ENCODE measurements around the gene SRSF12. TPM values are rescaled to one million over a fixed set of nuclear protein-coding genes. Genes with fewer than 3 reads are reported as not detected.
"Not testable (repeated sequence)": the region's sequence is repeated elsewhere in the genome, so short reads cannot be mapped to it uniquely, and the experiment has no call there.

SRSF12 gene
- total RNA-seq, 2 donors from 2014 or later = 1.1 TPM; not detected in 1

DNA sequence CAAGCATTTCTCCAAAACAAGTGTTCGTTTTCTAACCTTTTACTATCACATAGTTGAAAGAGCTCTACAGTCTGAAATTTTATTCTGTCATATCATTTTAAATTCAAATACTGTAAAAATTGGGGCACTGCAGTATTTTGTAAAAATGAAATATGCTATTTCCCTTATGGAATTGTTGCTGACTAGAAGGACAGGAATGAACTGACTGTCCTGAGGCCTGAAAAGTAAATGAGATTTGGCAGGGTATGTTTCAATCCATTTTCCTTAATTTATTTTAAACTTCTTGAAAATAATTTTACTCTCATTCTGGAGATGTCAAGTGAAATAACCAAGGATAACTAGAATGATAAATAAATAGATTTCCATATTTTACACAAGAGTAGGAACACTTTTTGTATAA is 49.2 kb downstream of the SRSF12 start:
- Mint-ChIP-seq H3K36me3 (ENCODE audit: low read depth) (no peaks in the 10 kb centered on the region), H3K4me3 (no peak overlapping the region)
- ATAC-seq (replicated peaks) = no peak

DNA sequence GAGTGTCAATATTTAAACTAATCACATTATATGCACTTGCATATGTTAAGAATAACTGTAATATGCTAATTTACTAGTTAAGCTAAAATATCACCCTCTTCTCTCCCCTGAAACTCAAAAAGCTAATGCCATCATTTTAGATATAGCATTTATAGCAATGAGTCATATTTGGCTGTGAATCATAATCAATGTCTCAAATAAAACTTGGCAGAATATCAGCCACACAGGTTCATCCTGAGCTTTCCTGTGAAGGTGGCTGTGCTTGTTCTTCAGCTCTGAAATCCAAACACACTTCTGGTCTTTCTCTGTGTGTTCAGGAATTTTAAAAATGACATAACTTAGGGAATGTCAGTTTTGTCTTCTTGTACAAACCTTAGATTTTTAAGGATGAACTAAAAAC is 50.1 kb downstream of the SRSF12 start:
- no peak overlapping the region for H3K27ac Mint-ChIP-seq
- H3K9me3 Mint-ChIP-seq = no peaks in the 10 kb centered on the region
- H3K4me3 Mint-ChIP-seq = no peak overlapping the region
- H3K36me3 Mint-ChIP-seq (ENCODE audit: low read depth) = no peaks in the 10 kb centered on the region
- no peak for ATAC-seq (replicated peaks)
- H3K4me1 Mint-ChIP-seq = peaks cover 4% of the 10 kb centered on the region
- H3K27me3 Mint-ChIP-seq = peaks cover 10% of the 10 kb centered on the region

More for the DNA sequence above, 49.2 kb downstream of the SRSF12 start:
- peaks cover 4% of the 10 kb centered on the region for H3K4me1 Mint-ChIP-seq
- no peaks in the 10 kb centered on the region for H3K9me3 Mint-ChIP-seq
- no peak overlapping the region for H3K27ac Mint-ChIP-seq
- H3K27me3 Mint-ChIP-seq = peaks cover 10% of the 10 kb centered on the region

DNA sequence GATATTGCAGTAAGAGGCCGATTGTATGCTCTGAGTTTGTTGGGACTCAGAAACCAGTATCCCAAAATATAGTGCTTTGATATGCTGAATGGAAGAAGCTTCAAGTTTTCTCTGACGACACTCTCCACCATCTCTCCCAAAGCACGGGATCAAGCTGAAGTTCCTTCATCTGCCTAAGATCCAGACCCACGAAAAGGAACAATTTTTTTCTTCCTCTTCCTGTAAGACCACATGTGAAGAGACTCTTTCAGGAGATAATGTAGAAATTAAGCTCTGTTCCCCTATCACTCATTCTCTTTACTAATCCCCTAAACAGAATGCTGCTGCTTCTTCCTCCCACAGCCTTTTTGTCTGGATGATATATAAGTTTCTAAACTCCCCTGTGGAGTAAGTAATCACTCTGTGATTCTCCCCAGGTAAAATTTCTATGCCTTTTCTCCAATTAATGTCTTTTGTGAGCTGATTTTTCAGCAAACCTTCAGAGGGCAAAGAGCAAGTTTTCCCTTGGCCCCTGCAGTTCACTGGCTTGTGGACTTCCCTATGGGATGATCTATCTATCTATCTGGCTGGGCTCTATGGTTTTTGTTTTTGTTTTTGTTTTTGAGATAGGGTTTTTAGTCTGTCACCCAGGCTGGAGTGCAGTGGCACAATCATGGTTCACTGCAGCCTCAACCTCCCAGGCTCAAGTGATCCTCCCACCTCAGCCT is 50.8 kb downstream of the SRSF12 start:
- Mint-ChIP-seq H3K4me3 (no peak overlapping the region), H3K9me3 (no peaks in the 10 kb centered on the region), H3K36me3 (ENCODE audit: low read depth) (no peaks in the 10 kb centered on the region), H3K27ac (no peak overlapping the region), H3K4me1 (peaks cover 4% of the 10 kb centered on the region), H3K27me3 (peaks cover 10% of the 10 kb centered on the region)
- ATAC-seq (replicated peaks) = no peak

DNA sequence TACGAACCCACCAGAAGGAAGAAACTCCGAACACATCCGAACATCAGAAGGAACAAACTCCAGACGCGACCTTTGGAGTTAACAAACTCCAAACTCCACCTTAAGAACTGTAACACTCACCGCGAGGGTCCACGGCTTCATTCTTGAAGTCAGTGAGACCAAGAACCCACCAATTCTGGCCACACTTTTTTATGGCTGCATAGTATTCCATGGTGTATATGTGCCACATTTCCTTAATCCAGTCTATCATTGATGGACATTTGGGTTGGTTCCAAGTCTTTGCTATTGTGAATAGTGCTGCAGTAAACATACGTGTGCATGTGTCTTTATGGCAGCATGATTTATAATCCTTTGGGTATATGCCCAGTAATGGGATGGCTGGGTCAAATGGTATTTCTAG is 51.8 kb downstream of the SRSF12 start:
- H3K27ac Mint-ChIP-seq; H3K27me3 Mint-ChIP-seq; H3K36me3 Mint-ChIP-seq (ENCODE audit: low read depth); H3K4me3 Mint-ChIP-seq; H3K4me1 Mint-ChIP-seq; H3K9me3 Mint-ChIP-seq; ATAC-seq (replicated peaks): not testable (repeated sequence)

DNA sequence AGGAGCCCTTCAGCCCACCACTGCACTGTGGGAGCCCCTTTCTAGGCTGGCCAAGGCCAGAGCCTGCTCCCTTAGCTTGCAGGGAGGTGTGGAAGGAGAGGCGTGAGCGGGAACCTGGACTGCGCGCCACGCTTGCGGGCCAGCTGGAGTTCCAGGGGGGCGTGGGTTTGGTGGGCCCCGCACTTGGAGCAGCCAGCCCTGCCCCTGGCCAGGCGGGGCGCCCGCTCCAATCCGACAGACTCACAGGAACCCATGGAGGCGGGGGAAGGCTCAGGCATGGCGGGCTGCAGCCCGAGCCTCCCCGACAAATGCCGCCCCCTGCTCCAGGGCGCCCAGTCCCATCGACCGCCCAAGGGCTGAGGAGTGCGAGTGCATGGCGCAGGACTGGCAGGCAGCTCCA is 52.9 kb downstream of the SRSF12 start:
- not testable (repeated sequence) for ATAC-seq (replicated peaks); H3K9me3 Mint-ChIP-seq; H3K4me1 Mint-ChIP-seq; H3K36me3 Mint-ChIP-seq (ENCODE audit: low read depth); H3K27ac Mint-ChIP-seq; H3K27me3 Mint-ChIP-seq; H3K4me3 Mint-ChIP-seq

DNA sequence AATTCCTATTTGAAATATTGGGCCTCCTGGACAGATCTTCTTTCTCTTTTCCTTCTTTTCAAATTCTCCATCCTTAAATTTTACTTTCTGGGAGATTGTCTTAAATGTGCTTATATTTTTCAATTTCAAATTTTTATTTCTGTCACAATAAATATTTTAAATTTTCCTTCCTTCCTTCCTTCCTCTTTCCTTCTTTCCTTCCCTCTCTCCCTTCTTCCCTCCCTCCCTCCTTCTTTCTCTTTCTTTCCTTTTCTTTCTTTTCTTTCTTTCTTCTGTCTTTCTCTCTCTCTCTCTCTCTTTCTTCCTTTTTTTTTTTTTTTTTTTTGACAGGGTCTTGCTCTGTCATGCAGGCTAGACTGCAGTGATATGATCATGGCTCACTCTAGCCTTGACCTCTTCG is 54.0 kb downstream of the SRSF12 start:
- H3K9me3 Mint-ChIP-seq = no peaks in the 10 kb centered on the region
- H3K36me3 Mint-ChIP-seq (ENCODE audit: low read depth) = no peaks in the 10 kb centered on the region
- H3K27ac Mint-ChIP-seq = no peak overlapping the region
- H3K27me3 Mint-ChIP-seq = peaks cover 10% of the 10 kb centered on the region
- no peak for ATAC-seq (replicated peaks)
- H3K4me1 Mint-ChIP-seq = no peaks in the 10 kb centered on the region
- no peak overlapping the region for H3K4me3 Mint-ChIP-seq

DNA sequence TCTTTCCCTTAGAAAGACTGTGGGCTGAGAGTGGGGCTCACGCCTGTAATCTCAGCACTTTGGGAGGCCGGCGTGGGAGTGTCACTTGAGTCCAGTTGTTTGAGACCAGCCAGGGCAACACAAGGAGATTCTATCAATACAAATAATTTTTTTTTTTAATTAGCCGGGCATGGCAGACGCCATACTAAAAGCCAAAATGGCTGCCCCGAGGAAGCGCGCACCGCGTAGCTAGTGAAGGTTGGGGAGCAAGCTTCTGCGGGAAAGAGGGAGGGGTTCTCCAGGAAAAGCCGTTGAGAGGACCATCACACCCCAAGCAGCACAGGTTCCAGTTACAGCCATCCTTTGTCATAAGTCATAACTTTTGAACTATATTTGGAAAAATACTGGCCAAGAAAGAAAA is 58.6 kb downstream of the SRSF12 start:
- ATAC-seq (replicated peaks) = no peak
- no peak overlapping the region for H3K4me3 Mint-ChIP-seq
- no peaks in the 10 kb centered on the region for H3K27me3 Mint-ChIP-seq
- H3K36me3 Mint-ChIP-seq (ENCODE audit: low read depth) = no peaks in the 10 kb centered on the region
- no peaks in the 10 kb centered on the region for H3K9me3 Mint-ChIP-seq
- no peaks in the 10 kb centered on the region for H3K4me1 Mint-ChIP-seq
- H3K27ac Mint-ChIP-seq = no peak overlapping the region

DNA sequence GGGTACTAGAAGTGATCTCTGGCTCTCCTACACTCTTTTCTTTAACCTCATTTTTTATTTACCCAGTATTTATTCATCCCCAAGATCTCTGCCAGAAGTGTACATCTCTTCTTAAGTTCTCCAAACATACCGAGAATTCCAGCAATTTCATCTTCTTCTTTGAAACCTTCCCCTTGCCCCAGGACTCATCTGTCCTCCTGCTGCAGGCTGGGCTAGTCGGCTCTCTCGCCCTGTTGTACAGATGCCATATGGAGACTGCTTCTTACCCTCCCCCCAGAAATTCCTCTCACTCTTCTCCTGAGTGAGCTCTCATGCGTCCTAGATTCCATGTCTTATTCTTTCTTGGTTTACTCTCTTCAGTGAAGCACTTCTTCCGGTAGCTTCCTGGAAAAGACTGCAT is 59.2 kb downstream of the SRSF12 start:
- no peaks in the 10 kb centered on the region for H3K9me3 Mint-ChIP-seq
- ATAC-seq (replicated peaks) = no peak
- no peak overlapping the region for H3K27ac Mint-ChIP-seq
- no peaks in the 10 kb centered on the region for H3K4me1 Mint-ChIP-seq
- no peak overlapping the region for H3K4me3 Mint-ChIP-seq
- no peaks in the 10 kb centered on the region for H3K36me3 Mint-ChIP-seq (ENCODE audit: low read depth)
- no peaks in the 10 kb centered on the region for H3K27me3 Mint-ChIP-seq

DNA sequence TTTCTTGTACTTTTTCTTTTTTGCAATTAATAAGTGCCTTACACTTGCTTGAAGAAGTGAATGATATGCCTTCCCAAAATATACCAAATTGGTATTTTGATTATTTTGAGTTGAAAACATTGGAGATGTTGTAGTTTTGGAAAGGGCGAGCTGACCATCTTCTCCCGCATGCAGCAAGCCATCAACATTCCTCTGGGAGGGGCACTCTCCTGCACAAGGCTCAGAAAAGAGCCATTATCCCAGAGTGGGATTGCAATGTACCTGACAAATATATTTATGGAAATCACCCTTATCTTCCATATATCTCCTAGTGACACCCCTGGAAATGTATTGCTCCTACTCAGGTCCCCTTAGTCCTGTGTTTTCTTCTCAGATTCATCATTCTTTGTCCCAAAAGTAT is 60.1 kb downstream of the SRSF12 start:
- Mint-ChIP-seq H3K9me3 (no peaks in the 10 kb centered on the region), H3K4me3 (no peak overlapping the region), H3K27ac (no peak overlapping the region), H3K36me3 (ENCODE audit: low read depth) (no peaks in the 10 kb centered on the region), H3K4me1 (no peaks in the 10 kb centered on the region), H3K27me3 (no peaks in the 10 kb centered on the region)
- ATAC-seq (replicated peaks) = no peak

DNA sequence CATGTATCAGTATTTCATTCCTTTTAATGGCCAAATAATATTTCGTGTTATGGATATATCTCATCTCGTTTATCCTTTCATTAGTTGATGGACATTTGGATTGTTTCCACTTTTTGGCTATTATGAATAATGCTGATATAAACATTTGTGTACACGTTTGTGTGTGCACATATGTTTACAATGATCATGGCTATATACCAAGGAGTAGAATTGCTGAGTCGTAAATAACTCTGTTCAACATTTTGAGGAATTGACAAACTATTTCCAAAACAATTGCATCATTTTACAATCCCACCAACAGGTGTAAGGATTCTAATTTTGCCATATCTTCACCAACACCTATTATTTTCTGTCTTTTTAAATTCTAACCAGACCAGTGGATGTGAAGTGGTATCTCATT is 63.7 kb downstream of the SRSF12 start:
- H3K36me3 Mint-ChIP-seq (ENCODE audit: low read depth) = no peaks in the 10 kb centered on the region
- no peaks in the 10 kb centered on the region for H3K9me3 Mint-ChIP-seq
- no peaks in the 10 kb centered on the region for H3K27me3 Mint-ChIP-seq
- ATAC-seq (replicated peaks) = no peak
- H3K4me3 Mint-ChIP-seq = no peak overlapping the region
- H3K27ac Mint-ChIP-seq = no peak overlapping the region
- peaks cover 6% of the 10 kb centered on the region for H3K4me1 Mint-ChIP-seq

DNA sequence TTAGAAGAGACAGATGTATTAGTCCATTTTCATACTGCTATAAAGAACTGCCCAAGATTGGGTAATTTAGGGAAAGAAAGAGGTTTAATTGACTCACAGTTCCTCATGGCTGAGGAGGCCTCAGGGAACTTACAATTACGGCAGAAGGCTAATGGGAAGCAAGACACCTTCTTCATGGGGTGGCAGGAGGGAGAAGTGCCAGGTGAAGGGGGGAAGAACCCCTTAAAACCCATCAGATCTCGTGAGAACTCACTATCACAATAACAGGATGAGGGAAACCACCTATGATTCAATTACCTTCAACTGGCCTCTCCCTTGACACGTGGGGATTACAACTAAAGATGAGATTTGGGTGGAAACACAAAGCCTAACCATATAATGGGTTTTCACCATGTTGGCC is 66.2 kb downstream of the SRSF12 start:
- H3K9me3 Mint-ChIP-seq = no peaks in the 10 kb centered on the region
- ATAC-seq (replicated peaks) = peak; percentile 80
- peak overlapping the region; percentile 32 for H3K27ac Mint-ChIP-seq
- H3K27me3 Mint-ChIP-seq = no peaks in the 10 kb centered on the region
- H3K4me3 Mint-ChIP-seq = no peak overlapping the region
- peaks cover 6% of the 10 kb centered on the region for H3K4me1 Mint-ChIP-seq
- no peaks in the 10 kb centered on the region for H3K36me3 Mint-ChIP-seq (ENCODE audit: low read depth)

DNA sequence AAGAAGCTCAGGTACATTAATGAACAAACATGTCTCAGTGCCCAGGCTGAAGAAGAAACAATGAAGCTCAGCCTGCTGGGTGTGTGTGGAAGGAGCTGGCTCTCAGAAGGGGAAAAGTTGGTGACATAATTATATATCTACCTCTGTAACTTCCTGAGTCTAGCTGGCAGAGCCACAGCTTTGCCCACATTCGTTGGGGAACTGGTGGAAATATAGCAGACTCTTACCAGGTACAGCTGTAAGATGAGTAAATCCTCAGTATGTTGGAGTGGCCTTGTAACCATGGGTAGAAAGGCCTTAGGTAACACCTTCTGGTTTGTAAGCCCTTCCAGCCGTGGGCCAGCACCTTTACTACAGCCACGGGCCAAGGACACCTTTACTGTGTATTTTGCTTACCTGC is 67.2 kb downstream of the SRSF12 start:
- Mint-ChIP-seq H3K4me1 (peaks cover 6% of the 10 kb centered on the region), H3K27me3 (no peaks in the 10 kb centered on the region), H3K4me3 (no peak overlapping the region), H3K9me3 (no peaks in the 10 kb centered on the region), H3K27ac (no peak overlapping the region), H3K36me3 (ENCODE audit: low read depth) (no peaks in the 10 kb centered on the region)
- peak; percentile 34 for ATAC-seq (replicated peaks)

DNA sequence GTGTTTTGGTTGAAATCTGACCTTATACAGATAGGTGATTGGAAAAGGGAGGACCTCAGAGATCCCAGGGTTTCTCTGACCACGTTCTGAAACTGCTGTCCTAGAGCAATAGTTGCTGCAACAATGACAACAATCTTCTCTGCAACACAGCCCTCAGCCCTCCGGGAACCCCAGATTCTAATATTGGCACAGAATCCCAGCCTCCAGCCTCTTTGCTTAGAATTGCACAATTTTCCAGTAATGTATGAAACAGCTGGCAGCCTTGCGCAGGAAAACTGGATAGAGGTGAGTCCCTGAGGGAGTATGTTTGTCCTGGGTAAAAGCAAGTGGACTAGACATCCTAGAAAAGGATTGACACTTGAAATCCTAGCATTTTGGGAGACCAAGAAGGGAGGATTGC is 67.7 kb downstream of the SRSF12 start:
- Mint-ChIP-seq H3K9me3 (no peaks in the 10 kb centered on the region), H3K27me3 (no peaks in the 10 kb centered on the region), H3K27ac (no peak overlapping the region), H3K4me3 (no peak overlapping the region), H3K36me3 (ENCODE audit: low read depth) (no peaks in the 10 kb centered on the region), H3K4me1 (peaks cover 6% of the 10 kb centered on the region)
- ATAC-seq (replicated peaks) = no peak

DNA sequence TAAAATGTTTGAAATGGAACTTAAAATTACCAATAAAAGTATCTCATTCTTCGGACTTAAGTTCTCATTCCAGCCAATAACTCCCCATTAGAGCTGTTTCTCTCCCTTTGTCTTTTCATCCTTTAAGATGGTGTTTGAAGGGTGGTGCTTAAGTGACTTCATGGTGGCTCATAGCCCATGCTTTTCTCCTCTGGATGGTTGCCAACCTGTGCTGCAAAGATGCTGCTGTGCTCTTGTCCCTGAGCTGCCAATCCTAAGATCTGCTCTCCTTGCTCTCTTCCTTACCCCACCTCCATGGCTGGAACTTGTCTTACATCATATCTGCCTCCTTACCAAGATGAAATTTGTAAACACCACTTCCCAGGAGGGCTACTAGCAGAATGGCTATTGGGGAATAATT is 68.9 kb downstream of the SRSF12 start:
- H3K27ac Mint-ChIP-seq = no peak overlapping the region
- no peak for ATAC-seq (replicated peaks)
- H3K4me3 Mint-ChIP-seq = no peak overlapping the region
- no peaks in the 10 kb centered on the region for H3K36me3 Mint-ChIP-seq (ENCODE audit: low read depth)
- H3K9me3 Mint-ChIP-seq = no peaks in the 10 kb centered on the region
- peaks cover 6% of the 10 kb centered on the region for H3K4me1 Mint-ChIP-seq
- no peaks in the 10 kb centered on the region for H3K27me3 Mint-ChIP-seq

DNA sequence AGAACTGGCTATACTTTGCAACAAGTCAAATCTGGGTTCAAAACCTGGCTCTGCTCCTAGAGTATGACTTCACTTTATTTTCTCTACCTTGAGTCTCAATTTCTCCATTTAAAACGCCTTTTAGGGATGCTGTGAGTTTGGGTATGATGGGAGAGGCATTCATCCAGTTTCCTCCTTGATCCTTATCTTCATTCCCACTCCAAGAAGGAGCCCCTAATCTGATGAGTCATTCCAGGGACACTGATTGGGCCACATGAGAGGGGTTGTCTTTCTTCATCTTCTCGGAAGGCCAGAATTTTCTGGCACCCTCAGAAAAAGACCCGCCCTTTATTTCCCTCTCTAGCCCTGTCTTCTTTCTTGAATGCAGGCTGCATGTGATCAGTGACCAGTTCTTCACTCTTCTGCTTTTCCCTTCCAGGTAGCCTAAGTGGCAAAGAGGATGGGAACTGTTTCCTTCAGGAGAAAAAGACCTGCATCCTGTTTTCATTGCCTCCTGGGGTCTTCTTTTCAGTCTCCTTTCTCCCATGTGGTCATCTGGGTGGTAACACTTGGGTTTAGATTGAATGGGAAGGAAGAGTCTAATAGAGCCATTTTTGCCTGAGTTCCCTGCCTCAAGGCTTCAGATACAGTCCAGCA is 69.5 kb downstream of the SRSF12 start:
- Mint-ChIP-seq H3K9me3 (no peaks in the 10 kb centered on the region), H3K36me3 (ENCODE audit: low read depth) (no peaks in the 10 kb centered on the region), H3K27me3 (no peaks in the 10 kb centered on the region), H3K27ac (no peak overlapping the region), H3K4me1 (peaks cover 6% of the 10 kb centered on the region), H3K4me3 (no peak overlapping the region)
- no peak for ATAC-seq (replicated peaks)

Data from activated T-helper 17 cell treated with anti-CD3 and anti-CD28 coated beads, Interleukin-2, amount 50 U/mL, for 72 hours (primary cell).